Right ventricle myocardium inferior (tissue), 1 donor: ENCODE data around the gene UMOD. TPM values are rescaled to one million over a fixed set of nuclear protein-coding genes. Genes with fewer than 3 reads are reported as not detected.
A peak's percentile ranks its signal among the peaks of the same experiment; 100 is the strongest.

Source experiments
- ATAC-seq: fragments of 200-7000 bp; cut with Tn5 transposase; one replicate; pipeline ENCODE4 v1.9.1; 2020; ENCODE audit warnings: mild to moderate bottlenecking, moderate library complexity
- DNase-seq: peaks from one replicate; pipeline ENCODE4 v3.0.0; 2021; ENCODE audit errors: missing footprints
- intact Hi-C: fragments of 100-400 bp; cut with DNase I; formaldehyde crosslinking; loops from one replicate; pipeline ENCODE4 v1.11.0; 2022
- long read RNA-seq: library from polyadenylated mRNA; unstranded; transcript quantifications from one replicate; pipeline ENCODE4 v2.0.0, GENCODE V29; 2021
- total RNA-seq: library from RNA; stranded (reverse); fragmentation: NEBNext Ultra II Directional; extraction: Animal tissue kit (Norgen Biotek cat#: 25700); gene quantifications from one replicate; pipeline ENCODE4 v1.2.1, GENCODE V29; 2021
- donor health status: DM: no; HTN: yes; CAD: no; lungs with severe emphysema.

Gene UMOD
- total RNA-seq: not detected
- long read RNA-seq: 0 reads

GRCh38 chr16:20352615-20353014 lies at the start of gene UMOD:
UMOD (minus strand) TSS chr16:20352715; CDS start chr16:20350737, 1,978 bp downstream.
- ATAC-seq: no peak

GRCh38 chr16:20401475-20402016 lies 49.0 kb upstream of the UMOD start:
- ATAC-seq: no peak
- DNase-seq: no peak
- intact Hi-C loops: no loop called here

More at GRCh38 chr16:20352615-20353014, at the start of gene UMOD:
- intact Hi-C loops: no loop called here
- no peak for DNase-seq

- intact Hi-C loops: no loop called here
- DNase-seq (no peak), ATAC-seq (no peak)
Measured at GRCh38 chr16:20401066-20401465, 48.6 kb upstream of the UMOD start.

- intact Hi-C loops: no loop called here
- no peak for DNase-seq
- ATAC-seq: no peak
Measured at GRCh38 chr16:20399185-20399584, 46.7 kb upstream of the UMOD start.

- no peak for DNase-seq
- intact Hi-C loops: no loop called here
- no peak for ATAC-seq
Measured at GRCh38 chr16:20398603-20399002, 46.1 kb upstream of the UMOD start.

- no peak for ATAC-seq
- intact Hi-C loops: no loop called here
- no peak for DNase-seq
Measured at GRCh38 chr16:20397468-20398074, 45.1 kb upstream of the UMOD start.

GRCh38 chr16:20396846-20397467 lies 44.4 kb upstream of the UMOD start:
- ATAC-seq (no peak), DNase-seq (no peak)
- intact Hi-C loops: no loop called here

- intact Hi-C loops: no loop called here
- ATAC-seq (no peak), DNase-seq (no peak)
Measured at GRCh38 chr16:20395946-20396345, 43.4 kb upstream of the UMOD start.

GRCh38 chr16:20393801-20394577 lies 41.5 kb upstream of the UMOD start:
- intact Hi-C loops: no loop called here
- ATAC-seq (peak; percentile 61), DNase-seq (no peak)

- intact Hi-C loops: no loop called here
- DNase-seq: no peak
- ATAC-seq: no peak
Measured at GRCh38 chr16:20391045-20391444, 38.5 kb upstream of the UMOD start.

- DNase-seq (no peak), ATAC-seq (no peak)
- intact Hi-C loops: loop anchor here (10.0 kb wide), 1 partner anchor 834 kb away; the partner anchor contains the start of gene VPS35L
Measured at GRCh38 chr16:20388854-20389253, 36.3 kb upstream of the UMOD start.

GRCh38 chr16:20387978-20388377 lies 35.5 kb upstream of the UMOD start:
- ATAC-seq: no peak
- no peak for DNase-seq
- intact Hi-C loops: loop anchor here (10.0 kb wide), 1 partner anchor 833 kb away; the partner anchor contains the start of gene VPS35L

- intact Hi-C loops: loop anchor here (10.0 kb wide), 1 partner anchor 831 kb away; the partner anchor contains the start of gene VPS35L
- peak; percentile 59 for ATAC-seq
- DNase-seq: peak; percentile 86
Measured at GRCh38 chr16:20385844-20386832, 33.6 kb upstream of the UMOD start.

GRCh38 chr16:20383106-20384029 lies 30.9 kb upstream of the UMOD start:
- DNase-seq: no peak
- ATAC-seq: peak; percentile 51
- intact Hi-C loops: loop anchor here (2.0 to 10.0 kb wide), 2 partner anchors 475 to 829 kb away; partner anchors contain the start of gene VPS35L

GRCh38 chr16:20382202-20382948 lies 29.9 kb upstream of the UMOD start:
- ATAC-seq (no peak), DNase-seq (no peak)
- intact Hi-C loops: loop anchor here (2.0 to 10.0 kb wide), 2 partner anchors 474 to 828 kb away; partner anchors contain the start of gene VPS35L

- intact Hi-C loops: loop anchor here (10.0 kb wide), 1 partner anchor 826 kb away; the partner anchor contains the start of gene VPS35L
- no peak for ATAC-seq
- no peak for DNase-seq
Measured at GRCh38 chr16:20380782-20381181, 28.3 kb upstream of the UMOD start.
